Stomach (tissue), 9 donors: ENCODE results near the gene OTOGL. TPM values are rescaled to one million over a fixed set of nuclear protein-coding genes. Genes with fewer than 3 reads are reported as not detected.

Experiments used
- DNase-seq, 2 donors: peaks; one replicate each; pipeline versions ENCODE4 v3.0.0 to v3.0.0-alpha.2; 2013 to 2019
- H3K27ac ChIP-seq, 5 donors: fragments of 200-600 bp in 4 of 5; sonication (generic) in 4 of 5; one replicate each; pipeline ENCODE4 v1.5.1; 2013 to 2019; ENCODE audit warnings: mild to moderate bottlenecking in 1 of 5, moderate library complexity in 1 of 5
- H3K27me3 ChIP-seq, 3 donors: fragments of 200-600 bp; sonication (generic); one replicate each; pipeline ENCODE4 v1.5.1; 2017 to 2019; ENCODE audit warnings: mixed run types in 1 of 3
- H3K36me3 ChIP-seq, 4 donors: fragments of 200-600 bp; sonication (generic); 1 replicate in 3 of 4; 2 replicates in 1 of 4; pipeline ENCODE4 v1.5.1; 2016 to 2019
- H3K4me1 ChIP-seq, 4 donors: fragments of 200-600 bp; sonication (generic); one replicate each; pipeline ENCODE4 v1.5.1; 2016 to 2019
- H3K4me3 ChIP-seq, 4 donors: fragments of 200-600 bp; sonication (generic) in 3 of 4; one replicate each; pipeline ENCODE4 v1.5.1; 2016 to 2019; ENCODE audit warnings: mild to moderate bottlenecking in 1 of 4
- H3K9me3 ChIP-seq, 4 donors: fragments of 200-600 bp; sonication (generic); one replicate each; pipeline ENCODE4 v1.5.1; 2016 to 2019
- CTCF ChIP-seq, 7 experiments: fragments of 450-650 bp in 4 of 7; fragments of 200-600 bp in 3 of 7; sonication (generic) in 3 of 7; IDR thresholded peaks; one replicate each; pipeline ENCODE4 v1.5.1; 2016 to 2019; ENCODE audit warnings: antibody characterized with exemption in 7 of 7, control low read depth in 2 of 7, mild to moderate bottlenecking in 1 of 7
- EP300 ChIP-seq: sonication (generic); formaldehyde crosslinking; IDR thresholded peaks from one replicate; pipeline ENCODE4 v1.6.1; 2017; ENCODE audit warnings: antibody characterized with exemption
- POLR2A ChIP-seq, 4 donors: fragments of 450-650 bp; IDR thresholded peaks; one replicate each; pipeline ENCODE4 v1.6.1; 2016; ENCODE audit warnings: antibody characterized with exemption in 4 of 4, control low read depth in 2 of 4, mild to moderate bottlenecking in 1 of 4, moderate library complexity in 1 of 4
- POLR2AphosphoS5 ChIP-seq, 3 donors: sonication (generic); formaldehyde crosslinking; IDR thresholded peaks; one replicate each; pipeline ENCODE4 v1.6.1; 2016; ENCODE audit warnings: antibody characterized with exemption in 3 of 3
- WGBS, 5 donors: extraction: QIAGEN DNeasy Blood & Tissue Kit in 3 of 5; methylation state at CpG; one replicate each; pipeline versions ENCODE4 v1.1.5 to v1.1.7; 2013 to 2018; 5-methylcytosine and 5-hydroxymethylcytosine counted together
- intact Hi-C: fragments of 100-400 bp; cut with DNase I; formaldehyde crosslinking; loops from one replicate; pipeline ENCODE4 v1.15.1; 2023; ENCODE audit warnings: low total_unique reads
- polyA plus RNA-seq, 3 donors: library from polyadenylated mRNA; stranded (reverse); fragments of 200-250 nt; gene quantifications; one replicate each; pipeline ENCODE4 v1.2.3, GENCODE V29; 2013
- total RNA-seq, 5 donors: library from RNA; depleted of rRNA; stranded (reverse); fragments of >200 nt; gene quantifications; one replicate each; pipeline versions ENCODE4 v1.1.0 to v1.2.3, GENCODE V29; 2014 to 2016
- donor health status: healthy with polysubstance abuse.
- donor health status: Bipolar disorder and iron deficiency.
- donor health status: healthy.

OTOGL gene
- total and polyA plus RNA-seq, 8 donors, result 0.58 to 1.7 (median 0.99) TPM; not detected in 4

- no peaks in the 10 kb centered on the region for H3K36me3 ChIP-seq
- TF ChIP-seq CTCF (IDR thresholded peaks at IDR 0.05) (peak in 4 of 7 experiments; percentile 20 to 56 (median 46)), POLR2AphosphoS5 (IDR thresholded peaks at IDR 0.05) (no peak), POLR2A (IDR thresholded peaks at IDR 0.05) (no peak), EP300 (no peak)
- no peaks in the 10 kb centered on the region for H3K27me3 ChIP-seq
- peaks cover 0 to 9% (median 0%) of the 10 kb centered on the region in 4 donors for H3K4me1 ChIP-seq
- H3K27ac ChIP-seq, result no peak overlapping the region
- intact Hi-C loops, result no loop called here
- H3K4me3 ChIP-seq, result no peak overlapping the region
- peak in 1 of 2 donors; percentile 74 for DNase-seq
- no peaks in the 10 kb centered on the region for H3K9me3 ChIP-seq
- 28 to 33% (median 29%) methylated on average over 5 of the region's 5 CpGs for WGBS, 5 donors
Measured at GRCh38 chr12:80269803-80270552, 170.6 kb downstream of the OTOGL start.

- intact Hi-C loops, result no loop called here
- DNase-seq, result no peak
- TF ChIP-seq POLR2AphosphoS5 (IDR thresholded peaks at IDR 0.05), result no peak
- no peak for TF ChIP-seq CTCF (IDR thresholded peaks at IDR 0.05)
- TF ChIP-seq EP300, result no peak
- TF ChIP-seq POLR2A (IDR thresholded peaks at IDR 0.05), result no peak
- Histone ChIP-seq H3K4me3 (no peak overlapping the region), H3K4me1 (peaks cover 0 to 9% (median 0%) of the 10 kb centered on the region in 4 donors), H3K9me3 (no peaks in the 10 kb centered on the region), H3K27me3 (no peaks in the 10 kb centered on the region), H3K27ac (no peak overlapping the region), H3K36me3 (no peaks in the 10 kb centered on the region)
Measured at GRCh38 chr12:80271780-80272179, 172.4 kb downstream of the OTOGL start.

- Histone ChIP-seq H3K4me1 (peaks cover 0 to 9% (median 0%) of the 10 kb centered on the region in 4 donors), H3K4me3 (no peak overlapping the region), H3K9me3 (no peaks in the 10 kb centered on the region), H3K27me3 (no peaks in the 10 kb centered on the region), H3K36me3 (no peaks in the 10 kb centered on the region), H3K27ac (no peak overlapping the region)
- 66 to 75% (median 70%) methylated on average over 3 of the region's 3 CpGs for WGBS, 5 donors
- TF ChIP-seq EP300, result no peak
- intact Hi-C loops, result no loop called here
- no peak for DNase-seq
Measured at GRCh38 chr12:80272387-80272915, 173.1 kb downstream of the OTOGL start.

- Histone ChIP-seq H3K4me1 (peaks cover 0 to 9% (median 0%) of the 10 kb centered on the region in 4 donors), H3K27me3 (no peaks in the 10 kb centered on the region), H3K36me3 (no peaks in the 10 kb centered on the region), H3K9me3 (no peaks in the 10 kb centered on the region), H3K27ac (no peak overlapping the region), H3K4me3 (no peak overlapping the region)
- intact Hi-C loops, result no loop called here
- 78 to 100% (median 87%) methylated on average over 1 of the region's 1 CpG for WGBS, 5 donors
- DNase-seq, result no peak
- no peak for TF ChIP-seq POLR2A (IDR thresholded peaks at IDR 0.05)
- no peak for TF ChIP-seq EP300
- no peak for TF ChIP-seq CTCF (IDR thresholded peaks at IDR 0.05)
- TF ChIP-seq POLR2AphosphoS5 (IDR thresholded peaks at IDR 0.05), result no peak
Measured at GRCh38 chr12:80273144-80273543, 173.8 kb downstream of the OTOGL start.

GRCh38 chr12:80277732-80278131 is 178.4 kb downstream of the OTOGL start:
- intact Hi-C loops, result no loop called here
- Histone ChIP-seq H3K27ac (no peak overlapping the region), H3K27me3 (no peaks in the 10 kb centered on the region), H3K4me1 (no peaks in the 10 kb centered on the region), H3K36me3 (no peaks in the 10 kb centered on the region), H3K9me3 (peaks cover 0 to 5% (median 0%) of the 10 kb centered on the region in 4 donors), H3K4me3 (no peak overlapping the region)
- WGBS, 5 donors, result 88 to 92% (median 91%) methylated on average over 4 of the region's 4 CpGs
- TF ChIP-seq POLR2AphosphoS5 (IDR thresholded peaks at IDR 0.05) (no peak), EP300 (no peak), POLR2A (IDR thresholded peaks at IDR 0.05) (no peak)
- DNase-seq, result no peak
